K562 (cell line): ENCODE measurements around the gene MLX. TPM values are rescaled to one million over a fixed set of nuclear protein-coding genes. Genes with fewer than 3 reads are reported as not detected.

ENCODE experiments used
- ARNT ChIP-seq, 2 experiments: fragments of 450-650 bp; IDR thresholded peaks; 2 replicates each; pipeline ENCODE4 v1.6.1; 2016; ENCODE audit warnings: mild to moderate bottlenecking in 1 of 2
- ELF1 ChIP-seq: fragments of 200-800 bp; sonication (Bioruptor generic); IDR thresholded peaks from 2 replicates; pipeline ENCODE4 v1.6.1; 2016; ENCODE audit warnings: missing genetic modification characterization, missing compliant biosample characterization
- KAT8 ChIP-seq: fragments of 450-650 bp; IDR thresholded peaks from 2 replicates; pipeline ENCODE4 v1.6.1; 2016; ENCODE audit warnings: low read depth, mild to moderate bottlenecking
- MEF2A ChIP-seq: IDR thresholded peaks from 2 replicates; pipeline ENCODE4 v1.6.1; 2011; ENCODE audit warnings: low read depth, mild to moderate bottlenecking, low read length, moderate library complexity; ENCODE audit not compliant: control insufficient read depth
- MYBL2 ChIP-seq, 2 experiments: fragments of 450-650 bp in 1 of 2; sonication (generic) in 1 of 2; formaldehyde crosslinking in 1 of 2; IDR thresholded peaks; 2 replicates each; pipeline versions ENCODE4 v1.6.1 to v1.8.1; 2017 to 2022; ENCODE audit warnings: borderline replicate concordance in 1 of 2, inconsistent platforms in 1 of 2, low read depth in 1 of 2, mild to moderate bottlenecking in 1 of 2, missing genetic modification reagents in 1 of 2, moderate library complexity in 1 of 2
- PCBP1 ChIP-seq: fragments of 200-400 bp; formaldehyde crosslinking; IDR thresholded peaks from 2 replicates; pipeline ENCODE4 v1.6.1; 2018; ENCODE audit warnings: mild to moderate bottlenecking, low read depth, low read length; ENCODE audit not compliant: poor library complexity, severe bottlenecking
- POU5F1 ChIP-seq: fragments of 150-350 bp; IDR thresholded peaks from 2 replicates; pipeline ENCODE4 v1.6.1; 2014; ENCODE audit warnings: borderline replicate concordance, low read length, low read depth, mild to moderate bottlenecking; ENCODE audit not compliant: partially characterized antibody
- PTTG1 ChIP-seq: fragments of 450-650 bp; IDR thresholded peaks from 2 replicates; pipeline ENCODE4 v1.6.1; 2016; ENCODE audit warnings: low read depth, mild to moderate bottlenecking, missing genetic modification characterization, missing compliant biosample characterization
- SIN3B ChIP-seq: fragments of 450-650 bp; IDR thresholded peaks from 2 replicates; pipeline ENCODE4 v1.6.1; 2017; ENCODE audit warnings: low read depth, mild to moderate bottlenecking, moderate library complexity
- SMARCA5 ChIP-seq: fragments of 450-650 bp; IDR thresholded peaks from 2 replicates; pipeline ENCODE4 v1.6.1; 2016
- SMARCE1 ChIP-seq: fragments of 450-650 bp; IDR thresholded peaks from 2 replicates; pipeline ENCODE4 v1.7.1; 2016; ENCODE audit warnings: mild to moderate bottlenecking
- SRF ChIP-seq, 2 experiments: fragments of 250-450, 450-650 bp in 1 of 2; sonication (Bioruptor Pico) in 1 of 2; sonication (generic) in 1 of 2; formaldehyde crosslinking; IDR thresholded peaks; 2 replicates each; pipeline versions ENCODE4 v1.5.0 to v1.5.1; 2020 to 2022; ENCODE audit warnings: mild to moderate bottlenecking in 1 of 2, missing genetic modification reagents in 1 of 2
- TRIM28 ChIP-seq: fragments of 450-650 bp; IDR thresholded peaks from 2 replicates; pipeline ENCODE4 v1.6.1; 2017
- ZNF785 ChIP-seq: fragments of 250-450 bp; sonication (Bioruptor Pico); IDR thresholded peaks from 2 replicates; pipeline ENCODE4 v1.4.0; 2020; ENCODE audit warnings: mild to moderate bottlenecking
- polyA plus RNA-seq, 8 experiments: library from polyadenylated mRNA; depleted of rRNA in 4 of 8; stranded (reverse) in 5 of 8; unstranded in 3 of 8; fragments of >200 nt; fragmentation: Nextera tagmentation in 2 of 8; fragmentation: Illumina TruSeq in 1 of 8; extraction: Ambion mirVana in 2 of 8; extraction: Trizol in 1 of 8; gene quantifications; 2 replicates each; pipeline versions ENCODE4 v1.2.1 to v1.2.3, GENCODE V29; 2011 to 2014; ENCODE audit warnings: inconsistent platforms in 1 of 8, missing spikeins in 1 of 8
- total RNA-seq, 7 experiments: library from RNA; depleted of rRNA in 6 of 7; stranded (reverse); fragments of >200 nt in 6 of 7; fragmentation: Illumina TruSeq in 2 of 7; extraction: Trizol in 2 of 7; gene quantifications; 2 replicates each; pipeline versions ENCODE4 v1.2.1 to v1.2.3, GENCODE V29; 2011 to 2021; ENCODE audit warnings: low replicate concordance in 1 of 7
- TF ChIP-seq, protein P1 (sequence below): fragments of 450-650 bp; IDR thresholded peaks from 2 replicates; pipeline ENCODE4 v1.6.1; 2017; ENCODE audit warnings: antibody characterized with exemption, mild to moderate bottlenecking
- TF ChIP-seq, protein P2 (sequence below), 2 experiments: IDR thresholded peaks; 2 replicates each; pipeline ENCODE4 v1.6.1; 2012; ENCODE audit warnings: improper control_type of control experiment in 2 of 2, low read depth in 2 of 2, low read length in 2 of 2, borderline replicate concordance in 1 of 2
- TF ChIP-seq, protein P3 (sequence below): fragments of 250-450 bp; sonication (Bioruptor Pico); IDR thresholded peaks from 2 replicates; pipeline ENCODE4 v1.4.0; 2020; ENCODE audit warnings: mild to moderate bottlenecking, moderate library complexity

MLX gene
- total and polyA plus RNA-seq, 9 of the 15 experiments (the other 6 are each of a cell fraction or from before 2014, with no cell fraction given) = 42.9 to 100 (median 58.9) TPM

DNA sequence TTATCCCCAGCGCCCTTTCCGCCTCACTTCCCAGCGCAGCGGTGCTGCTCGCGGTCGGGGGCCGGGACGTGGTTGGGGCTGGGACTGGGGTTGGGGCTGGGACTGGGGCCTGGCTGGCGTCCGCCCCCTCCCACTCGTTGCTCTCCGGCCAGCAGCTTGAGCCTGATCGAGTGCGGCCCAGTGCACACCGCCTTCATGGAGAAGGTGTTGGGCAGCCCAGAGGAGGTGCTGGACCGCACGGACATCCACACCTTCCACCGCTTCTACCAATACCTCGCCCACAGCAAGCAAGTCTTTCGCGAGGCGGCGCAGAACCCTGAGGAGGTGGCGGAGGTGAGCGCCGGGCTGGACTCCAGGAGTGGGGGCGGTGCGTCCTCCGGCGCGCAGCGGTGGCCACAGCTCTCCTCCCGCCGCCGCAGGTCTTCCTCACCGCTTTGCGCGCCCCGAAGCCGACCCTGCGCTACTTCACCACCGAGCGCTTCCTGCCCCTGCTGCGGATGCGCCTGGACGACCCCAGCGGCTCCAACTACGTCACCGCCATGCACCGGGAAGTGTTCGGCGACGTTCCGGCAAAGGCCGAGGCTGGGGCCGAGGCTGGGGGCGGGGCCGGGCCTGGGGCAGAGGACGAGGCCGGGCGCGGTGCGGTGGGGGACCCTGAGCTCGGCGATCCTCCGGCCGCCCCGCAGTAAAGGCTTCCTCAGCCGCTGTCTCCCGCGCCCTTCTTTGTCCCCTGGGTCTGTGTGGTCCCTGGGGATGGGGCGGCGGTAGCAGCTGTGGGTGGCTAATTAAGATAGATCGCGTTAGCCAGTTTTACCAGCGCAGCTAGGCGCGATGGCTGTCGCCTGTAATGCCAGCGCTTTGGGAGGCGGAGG is 12.4 kb upstream of the MLX start (continued):
- TF ChIP-seq, protein P1, sequence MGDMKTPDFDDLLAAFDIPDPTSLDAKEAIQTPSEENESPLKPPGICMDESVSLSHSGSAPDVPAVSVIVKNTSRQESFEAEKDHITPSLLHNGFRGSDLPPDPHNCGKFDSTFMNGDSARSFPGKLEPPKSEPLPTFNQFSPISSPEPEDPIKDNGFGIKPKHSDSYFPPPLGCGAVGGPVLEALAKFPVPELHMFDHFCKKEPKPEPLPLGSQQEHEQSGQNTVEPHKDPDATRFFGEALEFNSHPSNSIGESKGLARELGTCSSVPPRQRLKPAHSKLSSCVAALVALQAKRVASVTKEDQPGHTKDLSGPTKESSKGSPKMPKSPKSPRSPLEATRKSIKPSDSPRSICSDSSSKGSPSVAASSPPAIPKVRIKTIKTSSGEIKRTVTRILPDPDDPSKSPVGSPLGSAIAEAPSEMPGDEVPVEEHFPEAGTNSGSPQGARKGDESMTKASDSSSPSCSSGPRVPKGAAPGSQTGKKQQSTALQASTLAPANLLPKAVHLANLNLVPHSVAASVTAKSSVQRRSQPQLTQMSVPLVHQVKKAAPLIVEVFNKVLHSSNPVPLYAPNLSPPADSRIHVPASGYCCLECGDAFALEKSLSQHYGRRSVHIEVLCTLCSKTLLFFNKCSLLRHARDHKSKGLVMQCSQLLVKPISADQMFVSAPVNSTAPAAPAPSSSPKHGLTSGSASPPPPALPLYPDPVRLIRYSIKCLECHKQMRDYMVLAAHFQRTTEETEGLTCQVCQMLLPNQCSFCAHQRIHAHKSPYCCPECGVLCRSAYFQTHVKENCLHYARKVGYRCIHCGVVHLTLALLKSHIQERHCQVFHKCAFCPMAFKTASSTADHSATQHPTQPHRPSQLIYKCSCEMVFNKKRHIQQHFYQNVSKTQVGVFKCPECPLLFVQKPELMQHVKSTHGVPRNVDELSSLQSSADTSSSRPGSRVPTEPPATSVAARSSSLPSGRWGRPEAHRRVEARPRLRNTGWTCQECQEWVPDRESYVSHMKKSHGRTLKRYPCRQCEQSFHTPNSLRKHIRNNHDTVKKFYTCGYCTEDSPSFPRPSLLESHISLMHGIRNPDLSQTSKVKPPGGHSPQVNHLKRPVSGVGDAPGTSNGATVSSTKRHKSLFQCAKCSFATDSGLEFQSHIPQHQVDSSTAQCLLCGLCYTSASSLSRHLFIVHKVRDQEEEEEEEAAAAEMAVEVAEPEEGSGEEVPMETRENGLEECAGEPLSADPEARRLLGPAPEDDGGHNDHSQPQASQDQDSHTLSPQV = peak; percentile 29; the same call in 1 of the 2 replicates
- TF ChIP-seq POU5F1 (no peak), SIN3B (no peak), MEF2A (no peak), SRF (CRISPR knock-in tag; IDR thresholded peaks at IDR 0.05) (0 out of 4 replicates have a peak, but pooled peaks of 1 of the 2 experiments have one; percentile 20), PTTG1 (tag) (no peak), ELF1 (tag) (peak; percentile 72), MYBL2 (IDR thresholded peaks at IDR 0.05; ENCODE audit: low read depth) (no peak), MYBL2 (CRISPR knock-in tag; IDR thresholded peaks at IDR 0.05; ENCODE audit: borderline replicate concordance) (no peak), PCBP1 (peak; percentile 68), TRIM28 (no peak), SMARCE1 (no peak), ZNF785 (CRISPR knock-in tag) (no peak), KAT8 (no peak), ARNT (IDR thresholded peaks at IDR 0.05) (no peak), SMARCA5 (no peak; the same call in 1 of the 2 replicates)
- TF ChIP-seq, protein P2, sequence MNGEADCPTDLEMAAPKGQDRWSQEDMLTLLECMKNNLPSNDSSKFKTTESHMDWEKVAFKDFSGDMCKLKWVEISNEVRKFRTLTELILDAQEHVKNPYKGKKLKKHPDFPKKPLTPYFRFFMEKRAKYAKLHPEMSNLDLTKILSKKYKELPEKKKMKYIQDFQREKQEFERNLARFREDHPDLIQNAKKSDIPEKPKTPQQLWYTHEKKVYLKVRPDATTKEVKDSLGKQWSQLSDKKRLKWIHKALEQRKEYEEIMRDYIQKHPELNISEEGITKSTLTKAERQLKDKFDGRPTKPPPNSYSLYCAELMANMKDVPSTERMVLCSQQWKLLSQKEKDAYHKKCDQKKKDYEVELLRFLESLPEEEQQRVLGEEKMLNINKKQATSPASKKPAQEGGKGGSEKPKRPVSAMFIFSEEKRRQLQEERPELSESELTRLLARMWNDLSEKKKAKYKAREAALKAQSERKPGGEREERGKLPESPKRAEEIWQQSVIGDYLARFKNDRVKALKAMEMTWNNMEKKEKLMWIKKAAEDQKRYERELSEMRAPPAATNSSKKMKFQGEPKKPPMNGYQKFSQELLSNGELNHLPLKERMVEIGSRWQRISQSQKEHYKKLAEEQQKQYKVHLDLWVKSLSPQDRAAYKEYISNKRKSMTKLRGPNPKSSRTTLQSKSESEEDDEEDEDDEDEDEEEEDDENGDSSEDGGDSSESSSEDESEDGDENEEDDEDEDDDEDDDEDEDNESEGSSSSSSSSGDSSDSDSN (IDR thresholded peaks at IDR 0.05; ENCODE audit: borderline replicate concordance in 1 of 2, low read depth in 2 of 2, low read length in 2 of 2) = peak in 1 of 2 experiments; percentile 28; a peak in 3 of 4 replicates
- TF ChIP-seq, protein P3, sequence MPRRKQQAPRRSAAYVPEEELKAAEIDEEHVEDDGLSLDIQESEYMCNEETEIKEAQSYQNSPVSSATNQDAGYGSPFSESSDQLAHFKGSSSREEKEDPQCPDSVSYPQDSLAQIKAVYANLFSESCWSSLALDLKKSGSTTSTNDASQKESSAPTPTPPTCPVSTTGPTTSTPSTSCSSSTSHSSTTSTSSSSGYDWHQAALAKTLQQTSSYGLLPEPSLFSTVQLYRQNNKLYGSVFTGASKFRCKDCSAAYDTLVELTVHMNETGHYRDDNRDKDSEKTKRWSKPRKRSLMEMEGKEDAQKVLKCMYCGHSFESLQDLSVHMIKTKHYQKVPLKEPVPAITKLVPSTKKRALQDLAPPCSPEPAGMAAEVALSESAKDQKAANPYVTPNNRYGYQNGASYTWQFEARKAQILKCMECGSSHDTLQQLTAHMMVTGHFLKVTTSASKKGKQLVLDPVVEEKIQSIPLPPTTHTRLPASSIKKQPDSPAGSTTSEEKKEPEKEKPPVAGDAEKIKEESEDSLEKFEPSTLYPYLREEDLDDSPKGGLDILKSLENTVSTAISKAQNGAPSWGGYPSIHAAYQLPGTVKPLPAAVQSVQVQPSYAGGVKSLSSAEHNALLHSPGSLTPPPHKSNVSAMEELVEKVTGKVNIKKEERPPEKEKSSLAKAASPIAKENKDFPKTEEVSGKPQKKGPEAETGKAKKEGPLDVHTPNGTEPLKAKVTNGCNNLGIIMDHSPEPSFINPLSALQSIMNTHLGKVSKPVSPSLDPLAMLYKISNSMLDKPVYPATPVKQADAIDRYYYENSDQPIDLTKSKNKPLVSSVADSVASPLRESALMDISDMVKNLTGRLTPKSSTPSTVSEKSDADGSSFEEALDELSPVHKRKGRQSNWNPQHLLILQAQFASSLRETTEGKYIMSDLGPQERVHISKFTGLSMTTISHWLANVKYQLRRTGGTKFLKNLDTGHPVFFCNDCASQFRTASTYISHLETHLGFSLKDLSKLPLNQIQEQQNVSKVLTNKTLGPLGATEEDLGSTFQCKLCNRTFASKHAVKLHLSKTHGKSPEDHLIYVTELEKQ (CRISPR knock-in tag) = no peak
